ENCODE data around the gene BUB3. TPM values are rescaled to one million over a fixed set of nuclear protein-coding genes. Genes with fewer than 3 reads are reported as not detected.

Gene BUB3
- total RNA-seq, 4 donors from 2014 or later, result 43.0 to 84.0 (median 49.2) TPM

GRCh38 chr10:123149568-123150270, 4.5 kb upstream of the BUB3 start:
- DNase-seq (no peak), ATAC-seq (no peak)
- H3K9me3 ChIP-seq, result no peaks in the 10 kb centered on the region
- intact Hi-C loops (cut with DNase I; ENCODE audit: low total_unique reads), result loop anchor here (5.0 kb wide), 1 partner anchor 197 kb away; the partner anchor contains the start of gene C10orf88
- in situ Hi-C loops (cut with MboI; ENCODE audit: low sequenced_read_pairs in 4 of 4), result loop anchor here in 2 of 4 donors (10.0 to 25.0 kb wide), 3 partner anchors 135 to 187 kb away; partner anchors contain the start of genes C10orf88 (in 1 of the 2) and PSTK (in 1 of the 2)
- TF ChIP-seq POLR2A (IDR thresholded peaks at IDR 0.05) (no peak), CTCF (IDR thresholded peaks at IDR 0.05 in 4 of 5, conservative IDR thresholded peaks at IDR 0.05 in 1 of 5) (no peak)
- H3K4me1 ChIP-seq, result peaks cover 13 to 40% of the 10 kb centered on the region in 2 donors
- H3K27me3 ChIP-seq, result peaks cover 85 to 88% (median 87%) of the 10 kb centered on the region in 3 donors
- H3K27ac ChIP-seq, result no peak overlapping the region
- no peaks in the 10 kb centered on the region for H3K36me3 ChIP-seq
- H3K4me3 ChIP-seq, result peak overlapping the region; percentile 18 to 49 (median 36)

- peaks cover 19 to 43% of the 10 kb centered on the region in 2 donors for H3K4me1 ChIP-seq
- DNase-seq, result no peak
- ATAC-seq, result no peak
- in situ Hi-C loops (cut with MboI; ENCODE audit: low sequenced_read_pairs in 4 of 4) (loop anchor here in 2 of 4 donors (10.0 to 25.0 kb wide), 3 partner anchors 136 to 188 kb away; partner anchors contain the start of genes C10orf88 (in 1 of the 2) and PSTK (in 1 of the 2)), intact Hi-C loops (cut with DNase I; ENCODE audit: low total_unique reads) (loop anchor here (5.0 kb wide), 1 partner anchor 198 kb away; the partner anchor contains the start of gene C10orf88)
- peak overlapping the region in 3 of 4 donors; percentile 30 to 49 (median 45) for H3K4me3 ChIP-seq
- no peaks in the 10 kb centered on the region for H3K9me3 ChIP-seq
- H3K36me3 ChIP-seq, result no peaks in the 10 kb centered on the region
- TF ChIP-seq POLR2A (IDR thresholded peaks at IDR 0.05) (no peak), CTCF (IDR thresholded peaks at IDR 0.05 in 4 of 5, conservative IDR thresholded peaks at IDR 0.05 in 1 of 5) (no peak)
- H3K27me3 ChIP-seq, result peaks cover 78 to 81% (median 80%) of the 10 kb centered on the region in 3 donors
- H3K27ac ChIP-seq, result no peak overlapping the region
Measured at GRCh38 chr10:123150271-123150985, 3.8 kb upstream of the BUB3 start.

GRCh38 chr10:123150986-123151736, 3.0 kb upstream of the BUB3 start:
- Histone ChIP-seq H3K27me3 (peaks cover 70 to 74% (median 73%) of the 10 kb centered on the region in 3 donors), H3K4me3 (peak overlapping the region in 3 of 4 donors; percentile 27 to 49 (median 30)), H3K4me1 (peaks cover 25 to 44% of the 10 kb centered on the region in 2 donors), H3K36me3 (no peaks in the 10 kb centered on the region), H3K27ac (no peak overlapping the region), H3K9me3 (no peaks in the 10 kb centered on the region)
- in situ Hi-C loops (cut with MboI; ENCODE audit: low sequenced_read_pairs in 4 of 4) (loop anchor here in 2 of 4 donors (10.0 to 25.0 kb wide), 3 partner anchors 136 to 189 kb away; partner anchors contain the start of genes C10orf88 (in 1 of the 2) and PSTK (in 1 of the 2)), intact Hi-C loops (cut with DNase I; ENCODE audit: low total_unique reads) (loop anchor here (5.0 kb wide), 1 partner anchor 199 kb away; the partner anchor contains the start of gene C10orf88)
- TF ChIP-seq CTCF (IDR thresholded peaks at IDR 0.05 in 4 of 5, conservative IDR thresholded peaks at IDR 0.05 in 1 of 5) (no peak), POLR2A (IDR thresholded peaks at IDR 0.05) (no peak)
- ATAC-seq, result no peak
- DNase-seq, result no peak

GRCh38 chr10:123151737-123152135, 2.5 kb upstream of the BUB3 start:
- Histone ChIP-seq H3K36me3 (peaks cover 0 to 4% of the 10 kb centered on the region in 2 donors), H3K27me3 (peaks cover 65 to 68% (median 67%) of the 10 kb centered on the region in 3 donors), H3K9me3 (no peaks in the 10 kb centered on the region), H3K4me3 (peak overlapping the region in 1 of 4 donors; percentile 49), H3K4me1 (peaks cover 25 to 42% of the 10 kb centered on the region in 2 donors), H3K27ac (no peak overlapping the region)
- intact Hi-C loops (cut with DNase I; ENCODE audit: low total_unique reads), result loop anchor here (2.0 to 5.0 kb wide), 2 partner anchors 19 to 199 kb away; partner anchors contain the start of gene C10orf88
- ATAC-seq (no peak), DNase-seq (no peak)
- in situ Hi-C loops (cut with MboI; ENCODE audit: low sequenced_read_pairs in 4 of 4), result loop anchor here in 2 of 4 donors (10.0 to 25.0 kb wide), 3 partner anchors 137 to 189 kb away; partner anchors contain the start of genes C10orf88 (in 1 of the 2) and PSTK (in 1 of the 2)
- TF ChIP-seq POLR2A (IDR thresholded peaks at IDR 0.05), result no peak
- TF ChIP-seq CTCF (IDR thresholded peaks at IDR 0.05 in 4 of 5, conservative IDR thresholded peaks at IDR 0.05 in 1 of 5), result no peak
